HCT116 (cell line): ENCODE measurements around the gene DAGLA. TPM values are rescaled to one million over a fixed set of nuclear protein-coding genes. Genes with fewer than 3 reads are reported as not detected.

ENCODE experiments used
- ATAC-seq: fragments of 200-7000 bp; cut with Tn5 transposase; 2 replicates; pipeline ENCODE4 v1.9.1; 2020; ENCODE audit warnings: mild to moderate bottlenecking, moderate library complexity
- BruUV-seq: library from RNA; stranded (reverse); fragments of 400-500 nt; replicated peaks from 2 replicates; lab custom pipeline; 2021; lab: Mats Ljungman, UMichigan
- CTCF ChIA-PET: fragments of 300-600 bp; sonication (Branson Sonifier 250); formaldehyde crosslinking; loops from one replicate; lab custom pipeline; 2021; ENCODE audit warnings: antibody characterized with exemption; lab: Charles Lee
- POLR2A ChIA-PET: fragments of 300-600, 350-600 bp; sonication (Branson Sonifier 250); formaldehyde crosslinking; loops from one replicate; lab custom pipeline; 2021; ENCODE audit warnings: antibody characterized with exemption; lab: Charles Lee
- RAD21 ChIA-PET, 2 experiments: fragments of 300-600 bp; sonication (Branson Sonifier 250); formaldehyde crosslinking; loops; one replicate each; lab custom pipeline; 2023; ENCODE audit warnings: low total read pairs in 2 of 2; ENCODE audit not compliant: uncharacterized antibody in 2 of 2, unreplicated experiment in 2 of 2, low non-redundant PET in 1 of 2; lab: Charles Lee
- DNase-seq: peaks from one replicate; pipeline ENCODE4 v3.0.0-alpha.2; 2010; ENCODE audit warnings: low read depth, low spot score
- H2AFZ ChIP-seq: fragments of 200-600 bp; shearing (Covaris generic), sonication (generic); 2 replicates; pipeline ENCODE4 v1.6.1; 2017; ENCODE audit warnings: low read depth, mixed run types, mixed read lengths, antibody characterized with exemption, low read length; ENCODE audit not compliant: poor library complexity, severe bottlenecking
- H3K27ac ChIP-seq: 2 replicates; pipeline ENCODE4 v1.5.1; 2012; ENCODE audit warnings: low read depth, low read length
- H3K27me3 ChIP-seq: fragments of 200-600 bp; sonication (generic); 2 replicates; pipeline ENCODE4 v1.6.1; 2016; ENCODE audit warnings: mixed run types, low read length, mixed read lengths; ENCODE audit not compliant: insufficient read depth
- H3K36me3 ChIP-seq, 2 experiments: fragments of 200-500 bp in 1 of 2; fragments of 200-600 bp in 1 of 2; sonication (Bioruptor generic) in 1 of 2; sonication (generic) in 1 of 2; 2 replicates each; pipeline versions ENCODE4 v1.5.1 to v1.6.1; 2014 to 2016; ENCODE audit warnings: low read length in 2 of 2, inconsistent platforms in 1 of 2, mixed read lengths in 1 of 2, mixed run types in 1 of 2; ENCODE audit not compliant: insufficient read depth in 2 of 2, control insufficient read depth in 1 of 2
- H3K4me1 ChIP-seq, 2 experiments: fragments of 200-600 bp in 1 of 2; sonication (generic) in 1 of 2; 2 replicates each; pipeline versions ENCODE4 v1.5.1 to v1.6.1; 2012 to 2017; ENCODE audit warnings: low read length in 2 of 2, inconsistent platforms in 1 of 2, mild to moderate bottlenecking in 1 of 2, mixed read lengths in 1 of 2, mixed run types in 1 of 2, moderate library complexity in 1 of 2; ENCODE audit not compliant: insufficient read depth in 2 of 2, control insufficient read depth in 1 of 2
- H3K4me2 ChIP-seq: fragments of 200-600 bp; sonication (generic); 2 replicates; pipeline ENCODE4 v1.6.1; 2017; ENCODE audit warnings: mixed run types, low read length, mixed read lengths
- H3K4me3 ChIP-seq, 2 experiments: fragments of 200-600 bp in 1 of 2; sonication (generic) in 1 of 2; replicated peaks in 1 of 2; 2 replicates each; pipeline ENCODE4 v1.5.1; 2011 to 2016; ENCODE audit warnings: low read length in 2 of 2, control low read depth in 1 of 2, low read depth in 1 of 2, mild to moderate bottlenecking in 1 of 2, mixed read lengths in 1 of 2, mixed run types in 1 of 2
- H3K79me2 ChIP-seq: fragments of 200-600 bp; sonication (generic); 2 replicates; pipeline ENCODE4 v1.6.1; 2017; ENCODE audit warnings: mild to moderate bottlenecking, mixed run types, low read length, moderate library complexity, mixed read lengths; ENCODE audit not compliant: insufficient read depth
- H3K9ac ChIP-seq: fragments of 200-600 bp; sonication (generic); 2 replicates; pipeline ENCODE4 v1.6.1; 2016; ENCODE audit warnings: low read length, mixed read lengths
- H3K9me2 ChIP-seq: fragments of 200-600 bp; sonication (generic), shearing (Covaris generic); 2 replicates; pipeline ENCODE4 v1.6.1; 2017; ENCODE audit warnings: mixed run types, mild to moderate bottlenecking, moderate library complexity; ENCODE audit not compliant: insufficient read depth
- H3K9me3 ChIP-seq, 2 experiments: fragments of 200-500 bp in 1 of 2; fragments of 200-600 bp in 1 of 2; sonication (Bioruptor generic) in 1 of 2; sonication (generic) in 1 of 2; 2 replicates each; pipeline ENCODE4 v1.6.1; 2014 to 2017; ENCODE audit warnings: low read length in 2 of 2, mixed read lengths in 2 of 2, inconsistent platforms in 1 of 2, low read depth in 1 of 2, mild to moderate bottlenecking in 1 of 2, mixed run types in 1 of 2, moderate library complexity in 1 of 2; ENCODE audit not compliant: control insufficient read depth in 1 of 2, insufficient read depth in 1 of 2
- H4K20me1 ChIP-seq: fragments of 200-600 bp; sonication (generic), shearing (Covaris generic); 2 replicates; pipeline ENCODE4 v1.6.1; 2017; ENCODE audit warnings: mixed run types, mild to moderate bottlenecking, moderate library complexity; ENCODE audit not compliant: insufficient read depth
- CEBPB ChIP-seq: IDR thresholded peaks from 2 replicates; pipeline ENCODE4 v1.6.1; 2012; ENCODE audit warnings: low read depth
- EGR1 ChIP-seq: IDR thresholded peaks from 2 replicates; pipeline ENCODE4 v1.6.1; 2012; ENCODE audit warnings: low read depth
- ELF1 ChIP-seq: IDR thresholded peaks from 2 replicates; pipeline ENCODE4 v1.6.1; 2012; ENCODE audit warnings: low read depth, borderline replicate concordance
- EZH2 ChIP-seq: fragments of 200-600 bp; sonication (generic); IDR thresholded peaks from 2 replicates; pipeline ENCODE4 v1.6.1; 2017; ENCODE audit warnings: antibody characterized with exemption, mixed run types
- FOSL1 ChIP-seq: IDR thresholded peaks from 2 replicates; pipeline ENCODE4 v1.6.1; 2012; ENCODE audit warnings: low read depth
- JUND ChIP-seq: IDR thresholded peaks from 2 replicates; pipeline ENCODE4 v1.6.1; 2012
- POLR2A ChIP-seq: IDR thresholded peaks from 2 replicates; pipeline ENCODE4 v1.7.0; 2011; ENCODE audit warnings: borderline replicate concordance; ENCODE audit not compliant: insufficient read depth, insufficient read length; ENCODE audit errors: extremely low read depth
- POLR2AphosphoS5 ChIP-seq: IDR thresholded peaks from 2 replicates; pipeline ENCODE4 v1.6.1; 2011; ENCODE audit warnings: mild to moderate bottlenecking, low read depth, low read length, moderate library complexity
- RAD21 ChIP-seq: IDR thresholded peaks from 2 replicates; pipeline ENCODE4 v1.6.1; 2012; ENCODE audit warnings: low read depth, mild to moderate bottlenecking
- SP1 ChIP-seq: IDR thresholded peaks from 2 replicates; pipeline ENCODE4 v1.6.1; 2012; ENCODE audit warnings: low read depth
- SRF ChIP-seq: IDR thresholded peaks from 2 replicates; pipeline ENCODE4 v1.6.1; 2012; ENCODE audit warnings: low read depth
- YY1 ChIP-seq: IDR thresholded peaks from 2 replicates; pipeline ENCODE4 v1.6.1; 2011; ENCODE audit warnings: low read length, low read depth, moderate library complexity, mild to moderate bottlenecking; ENCODE audit not compliant: insufficient replicate concordance; ENCODE audit errors: extremely low read depth
- intact Hi-C: fragments of 100-400 bp; cut with micrococcal nuclease; formaldehyde crosslinking; loops from 2 replicates; pipeline ENCODE4 v1.10.0; 2022
- total RNA-seq: library from RNA; stranded (reverse); gene quantifications from one replicate; pipeline ENCODE4 v1.2.1, GENCODE V29; 2021; ENCODE audit not compliant: unreplicated experiment
- TF ChIP-seq, protein P1 (sequence below), 3 experiments: fragments of 200-600 bp in 1 of 3; sonication (generic) in 1 of 3; IDR thresholded peaks in 2 of 3; conservative IDR thresholded peaks in 1 of 3; 2 replicates each; pipeline ENCODE4 v1.5.1; 2012 to 2017; ENCODE audit warnings: low read depth in 2 of 3, low read length in 2 of 3, antibody characterized with exemption in 1 of 3, borderline replicate concordance in 1 of 3, control low read depth in 1 of 3, mild to moderate bottlenecking in 1 of 3, mixed read lengths in 1 of 3, mixed run types in 1 of 3, moderate library complexity in 1 of 3; ENCODE audit not compliant: insufficient read depth in 1 of 3
- TF ChIP-seq, protein P2 (sequence below): IDR thresholded peaks from 2 replicates; pipeline ENCODE4 v1.6.1; 2012; ENCODE audit warnings: low read depth
- TF ChIP-seq, protein P3 (sequence below): IDR thresholded peaks from 2 replicates; pipeline ENCODE4 v1.6.1; 2012
- TF ChIP-seq, protein P4 (sequence below): IDR thresholded peaks from 2 replicates; pipeline ENCODE4 v1.6.1; 2011; ENCODE audit warnings: mild to moderate bottlenecking, low read length, moderate library complexity; ENCODE audit not compliant: insufficient replicate concordance; ENCODE audit errors: extremely low read depth
- TF ChIP-seq, protein P5 (sequence below): IDR thresholded peaks from 2 replicates; pipeline ENCODE4 v1.6.1; 2012

Gene DAGLA
- total RNA-seq, 1 experiment from 2014 or later = 2.7 TPM

DNA sequence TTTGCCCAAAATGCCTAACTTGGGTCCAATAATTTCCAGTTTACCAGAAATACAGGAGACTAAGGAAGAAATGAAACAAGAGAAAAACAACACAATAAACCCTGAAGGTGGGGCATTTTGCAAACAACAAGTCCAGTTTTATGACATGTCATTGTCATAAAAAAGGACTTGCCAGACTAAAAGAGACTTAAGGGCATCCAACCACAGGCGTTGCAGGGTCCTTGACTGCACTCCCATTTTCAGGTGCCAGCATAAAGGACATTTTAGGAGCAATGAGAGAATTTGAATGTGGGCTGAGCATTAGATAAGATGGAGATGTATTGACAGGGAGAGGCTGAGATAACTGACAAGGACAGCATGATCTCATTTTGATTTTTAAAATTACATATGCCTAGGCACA lies 28.1 kb upstream of the DAGLA start:
- Histone ChIP-seq H2AFZ (no peak overlapping the region), H3K9ac (no peak overlapping the region), H3K9me3 (no peaks in the 10 kb centered on the region), H3K9me2 (no peaks in the 10 kb centered on the region), H3K79me2 (no peaks in the 10 kb centered on the region), H4K20me1 (no peaks in the 10 kb centered on the region), H3K4me3 (no peak overlapping the region), H3K4me1 (peaks cover 0 to 4% of the 10 kb centered on the region in 2 experiments; a peak in 3 of 4 replicates), H3K36me3 (no peaks in the 10 kb centered on the region), H3K4me2 (no peak overlapping the region), H3K27ac (no peak overlapping the region), H3K27me3 (no peaks in the 10 kb centered on the region)
- RAD21 ChIA-PET = no interaction called here
- intact Hi-C loops = no loop called here
- BruUV-seq = no TSS peak
- ATAC-seq (no peak), DNase-seq (no peak)
- TF ChIP-seq, protein P1, sequence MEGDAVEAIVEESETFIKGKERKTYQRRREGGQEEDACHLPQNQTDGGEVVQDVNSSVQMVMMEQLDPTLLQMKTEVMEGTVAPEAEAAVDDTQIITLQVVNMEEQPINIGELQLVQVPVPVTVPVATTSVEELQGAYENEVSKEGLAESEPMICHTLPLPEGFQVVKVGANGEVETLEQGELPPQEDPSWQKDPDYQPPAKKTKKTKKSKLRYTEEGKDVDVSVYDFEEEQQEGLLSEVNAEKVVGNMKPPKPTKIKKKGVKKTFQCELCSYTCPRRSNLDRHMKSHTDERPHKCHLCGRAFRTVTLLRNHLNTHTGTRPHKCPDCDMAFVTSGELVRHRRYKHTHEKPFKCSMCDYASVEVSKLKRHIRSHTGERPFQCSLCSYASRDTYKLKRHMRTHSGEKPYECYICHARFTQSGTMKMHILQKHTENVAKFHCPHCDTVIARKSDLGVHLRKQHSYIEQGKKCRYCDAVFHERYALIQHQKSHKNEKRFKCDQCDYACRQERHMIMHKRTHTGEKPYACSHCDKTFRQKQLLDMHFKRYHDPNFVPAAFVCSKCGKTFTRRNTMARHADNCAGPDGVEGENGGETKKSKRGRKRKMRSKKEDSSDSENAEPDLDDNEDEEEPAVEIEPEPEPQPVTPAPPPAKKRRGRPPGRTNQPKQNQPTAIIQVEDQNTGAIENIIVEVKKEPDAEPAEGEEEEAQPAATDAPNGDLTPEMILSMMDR (IDR thresholded peaks at IDR 0.05 in 2 of 3, conservative IDR thresholded peaks at IDR 0.05 in 1 of 3; ENCODE audit: borderline replicate concordance in 1 of 3, insufficient read depth in 1 of 3, low read depth in 2 of 3, low read length in 2 of 3) = no peak
- TF ChIP-seq, protein P2, sequence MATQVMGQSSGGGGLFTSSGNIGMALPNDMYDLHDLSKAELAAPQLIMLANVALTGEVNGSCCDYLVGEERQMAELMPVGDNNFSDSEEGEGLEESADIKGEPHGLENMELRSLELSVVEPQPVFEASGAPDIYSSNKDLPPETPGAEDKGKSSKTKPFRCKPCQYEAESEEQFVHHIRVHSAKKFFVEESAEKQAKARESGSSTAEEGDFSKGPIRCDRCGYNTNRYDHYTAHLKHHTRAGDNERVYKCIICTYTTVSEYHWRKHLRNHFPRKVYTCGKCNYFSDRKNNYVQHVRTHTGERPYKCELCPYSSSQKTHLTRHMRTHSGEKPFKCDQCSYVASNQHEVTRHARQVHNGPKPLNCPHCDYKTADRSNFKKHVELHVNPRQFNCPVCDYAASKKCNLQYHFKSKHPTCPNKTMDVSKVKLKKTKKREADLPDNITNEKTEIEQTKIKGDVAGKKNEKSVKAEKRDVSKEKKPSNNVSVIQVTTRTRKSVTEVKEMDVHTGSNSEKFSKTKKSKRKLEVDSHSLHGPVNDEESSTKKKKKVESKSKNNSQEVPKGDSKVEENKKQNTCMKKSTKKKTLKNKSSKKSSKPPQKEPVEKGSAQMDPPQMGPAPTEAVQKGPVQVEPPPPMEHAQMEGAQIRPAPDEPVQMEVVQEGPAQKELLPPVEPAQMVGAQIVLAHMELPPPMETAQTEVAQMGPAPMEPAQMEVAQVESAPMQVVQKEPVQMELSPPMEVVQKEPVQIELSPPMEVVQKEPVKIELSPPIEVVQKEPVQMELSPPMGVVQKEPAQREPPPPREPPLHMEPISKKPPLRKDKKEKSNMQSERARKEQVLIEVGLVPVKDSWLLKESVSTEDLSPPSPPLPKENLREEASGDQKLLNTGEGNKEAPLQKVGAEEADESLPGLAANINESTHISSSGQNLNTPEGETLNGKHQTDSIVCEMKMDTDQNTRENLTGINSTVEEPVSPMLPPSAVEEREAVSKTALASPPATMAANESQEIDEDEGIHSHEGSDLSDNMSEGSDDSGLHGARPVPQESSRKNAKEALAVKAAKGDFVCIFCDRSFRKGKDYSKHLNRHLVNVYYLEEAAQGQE = no peak
- TF ChIP-seq, protein P3, sequence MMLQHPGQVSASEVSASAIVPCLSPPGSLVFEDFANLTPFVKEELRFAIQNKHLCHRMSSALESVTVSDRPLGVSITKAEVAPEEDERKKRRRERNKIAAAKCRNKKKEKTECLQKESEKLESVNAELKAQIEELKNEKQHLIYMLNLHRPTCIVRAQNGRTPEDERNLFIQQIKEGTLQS = no peak
- no peak for TF ChIP-seq EZH2
- TF ChIP-seq FOSL1 = no peak
- TF ChIP-seq JUND = no peak
- TF ChIP-seq SP1 = no peak
- TF ChIP-seq, protein P4, sequence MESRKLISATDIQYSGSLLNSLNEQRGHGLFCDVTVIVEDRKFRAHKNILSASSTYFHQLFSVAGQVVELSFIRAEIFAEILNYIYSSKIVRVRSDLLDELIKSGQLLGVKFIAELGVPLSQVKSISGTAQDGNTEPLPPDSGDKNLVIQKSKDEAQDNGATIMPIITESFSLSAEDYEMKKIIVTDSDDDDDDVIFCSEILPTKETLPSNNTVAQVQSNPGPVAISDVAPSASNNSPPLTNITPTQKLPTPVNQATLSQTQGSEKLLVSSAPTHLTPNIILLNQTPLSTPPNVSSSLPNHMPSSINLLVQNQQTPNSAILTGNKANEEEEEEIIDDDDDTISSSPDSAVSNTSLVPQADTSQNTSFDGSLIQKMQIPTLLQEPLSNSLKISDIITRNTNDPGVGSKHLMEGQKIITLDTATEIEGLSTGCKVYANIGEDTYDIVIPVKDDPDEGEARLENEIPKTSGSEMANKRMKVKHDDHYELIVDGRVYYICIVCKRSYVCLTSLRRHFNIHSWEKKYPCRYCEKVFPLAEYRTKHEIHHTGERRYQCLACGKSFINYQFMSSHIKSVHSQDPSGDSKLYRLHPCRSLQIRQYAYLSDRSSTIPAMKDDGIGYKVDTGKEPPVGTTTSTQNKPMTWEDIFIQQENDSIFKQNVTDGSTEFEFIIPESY = no peak
- no peak for TF ChIP-seq EGR1
- TF ChIP-seq, protein P5, sequence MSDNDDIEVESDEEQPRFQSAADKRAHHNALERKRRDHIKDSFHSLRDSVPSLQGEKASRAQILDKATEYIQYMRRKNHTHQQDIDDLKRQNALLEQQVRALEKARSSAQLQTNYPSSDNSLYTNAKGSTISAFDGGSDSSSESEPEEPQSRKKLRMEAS = no peak
- TF ChIP-seq RAD21 = no peak
- TF ChIP-seq POLR2AphosphoS5 = no peak
- TF ChIP-seq SRF = no peak
- no peak for TF ChIP-seq POLR2A
- TF ChIP-seq CEBPB = no peak
- no peak for TF ChIP-seq YY1
- TF ChIP-seq ELF1 = no peak
- CTCF ChIA-PET = interaction anchor here (0.6 kb wide), 1 partner anchor 15 kb away, joined by 3 read pairs; no protein-coding TSS in a partner anchor
- POLR2A ChIA-PET = no interaction called here
